C1 segment of cervical spinal cord (tissue), 14 donors: ENCODE results near the gene ELOVL4.

Source experiments
- DNase-seq, 14 donors: peaks; one replicate each; lab custom pipeline; 2025; lab: John Stamatoyannopoulos, UW

The ELOVL4 gene

GRCh38 chr6:79913369-79913768 lies 34.0 kb downstream of the ELOVL4 start:
- DNase-seq = peak in 1 of 14 donors; percentile 29

GRCh38 chr6:79911992-79912391 lies 35.4 kb downstream of the ELOVL4 start:
- DNase-seq = no peak

GRCh38 chr6:79909517-79909916 lies 37.8 kb downstream of the ELOVL4 start:
- no peak for DNase-seq

- DNase-seq = no peak
These were observed 45.3 kb downstream of the ELOVL4 start for GRCh38 chr6:79902046-79902445.

GRCh38 chr6:79898076-79898475 lies 49.3 kb downstream of the ELOVL4 start:
- DNase-seq = no peak

GRCh38 chr6:79896075-79896449 lies 51.3 kb downstream of the ELOVL4 start:
- DNase-seq = no peak

- DNase-seq = no peak
These were observed 51.8 kb downstream of the ELOVL4 start for GRCh38 chr6:79895382-79896074.

GRCh38 chr6:79894939-79895338 lies 52.4 kb downstream of the ELOVL4 start:
- DNase-seq = no peak

- DNase-seq = no peak
These were observed 58.8 kb downstream of the ELOVL4 start for GRCh38 chr6:79888587-79888986.

GRCh38 chr6:79878142-79878748 lies 69.1 kb downstream of the ELOVL4 start:
- DNase-seq = peak in 6 of 14 donors; percentile 1 to 69 (median 12)

GRCh38 chr6:79874531-79875134 lies 72.7 kb downstream of the ELOVL4 start:
- no peak for DNase-seq

- no peak for DNase-seq
These were observed 74.4 kb downstream of the ELOVL4 start for GRCh38 chr6:79872986-79873385.

GRCh38 chr6:79872303-79872702 lies 75.0 kb downstream of the ELOVL4 start:
- no peak for DNase-seq

- peak in 13 of 14 donors; percentile 7 to 71 (median 41) for DNase-seq
These were observed 77.7 kb downstream of the ELOVL4 start for GRCh38 chr6:79869600-79870084.

GRCh38 chr6:79869184-79869583 lies 78.2 kb downstream of the ELOVL4 start:
- DNase-seq = peak in 1 of 14 donors; percentile 29

GRCh38 chr6:79868098-79868722 lies 79.1 kb downstream of the ELOVL4 start:
- peak in 3 of 14 donors; percentile 3 to 51 (median 6) for DNase-seq
